ENCODE data around the gene PPP1R37.

PPP1R37 gene

DNA sequence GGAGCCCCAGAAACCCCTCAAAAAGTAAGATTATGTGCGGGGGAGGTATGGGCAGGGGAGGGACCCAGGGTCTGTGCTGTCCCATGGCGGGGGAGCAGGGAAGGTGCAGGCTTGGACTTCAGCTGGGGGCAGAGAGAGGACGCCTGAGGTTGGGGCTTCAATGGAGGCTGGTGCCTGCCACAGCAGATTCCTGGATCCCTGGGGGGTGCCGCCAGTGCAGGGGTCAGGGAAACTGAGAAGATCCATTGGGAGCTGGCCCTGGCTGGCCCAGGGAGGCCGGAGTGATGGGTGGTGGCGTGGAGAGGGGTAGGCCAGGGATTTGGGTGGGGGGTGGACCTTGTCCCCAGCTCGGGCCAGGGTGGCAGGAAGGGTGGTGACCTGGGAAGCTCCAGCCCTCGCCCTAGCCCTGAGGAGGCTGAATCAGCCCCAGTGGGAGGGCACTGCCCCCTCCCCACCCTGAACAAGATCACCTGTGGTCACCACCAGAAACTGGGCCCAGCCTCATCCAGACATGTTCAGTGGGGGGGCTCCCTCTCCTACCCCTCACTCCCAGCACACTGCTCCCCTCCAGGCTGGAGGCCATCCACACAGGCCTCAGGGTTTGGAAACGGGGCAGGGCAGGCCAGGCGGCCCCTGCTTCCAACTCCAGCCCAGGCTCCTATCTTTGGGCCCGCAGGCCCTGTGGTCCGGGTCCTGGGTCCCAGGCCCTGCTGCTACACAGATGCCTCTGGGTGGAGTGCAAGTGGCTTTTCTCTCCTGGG lies 66.4 kb downstream of the PPP1R37 start:
- Mint-ChIP-seq H3K27me3 (peaks cover 78% of the 10 kb centered on the region), H3K4me1 (ENCODE audit: low read depth) (peaks cover 12% of the 10 kb centered on the region), H3K27ac (no peak overlapping the region), H3K36me3 (ENCODE audit: low read depth) (no peaks in the 10 kb centered on the region), H3K9me3 (no peaks in the 10 kb centered on the region), H3K4me3 (no peak overlapping the region)
- intact Hi-C loops (cut with micrococcal nuclease) = no loop called here

- Mint-ChIP-seq H3K27ac (no peak overlapping the region), H3K36me3 (ENCODE audit: low read depth) (no peaks in the 10 kb centered on the region), H3K9me3 (no peaks in the 10 kb centered on the region), H3K4me3 (no peak overlapping the region), H3K27me3 (peaks cover 73% of the 10 kb centered on the region), H3K4me1 (ENCODE audit: low read depth) (peaks cover 16% of the 10 kb centered on the region)
- intact Hi-C loops (cut with micrococcal nuclease) = no loop called here
Measured at GRCh38 chr19:45159971-45160324, 67.0 kb downstream of the PPP1R37 start.

DNA sequence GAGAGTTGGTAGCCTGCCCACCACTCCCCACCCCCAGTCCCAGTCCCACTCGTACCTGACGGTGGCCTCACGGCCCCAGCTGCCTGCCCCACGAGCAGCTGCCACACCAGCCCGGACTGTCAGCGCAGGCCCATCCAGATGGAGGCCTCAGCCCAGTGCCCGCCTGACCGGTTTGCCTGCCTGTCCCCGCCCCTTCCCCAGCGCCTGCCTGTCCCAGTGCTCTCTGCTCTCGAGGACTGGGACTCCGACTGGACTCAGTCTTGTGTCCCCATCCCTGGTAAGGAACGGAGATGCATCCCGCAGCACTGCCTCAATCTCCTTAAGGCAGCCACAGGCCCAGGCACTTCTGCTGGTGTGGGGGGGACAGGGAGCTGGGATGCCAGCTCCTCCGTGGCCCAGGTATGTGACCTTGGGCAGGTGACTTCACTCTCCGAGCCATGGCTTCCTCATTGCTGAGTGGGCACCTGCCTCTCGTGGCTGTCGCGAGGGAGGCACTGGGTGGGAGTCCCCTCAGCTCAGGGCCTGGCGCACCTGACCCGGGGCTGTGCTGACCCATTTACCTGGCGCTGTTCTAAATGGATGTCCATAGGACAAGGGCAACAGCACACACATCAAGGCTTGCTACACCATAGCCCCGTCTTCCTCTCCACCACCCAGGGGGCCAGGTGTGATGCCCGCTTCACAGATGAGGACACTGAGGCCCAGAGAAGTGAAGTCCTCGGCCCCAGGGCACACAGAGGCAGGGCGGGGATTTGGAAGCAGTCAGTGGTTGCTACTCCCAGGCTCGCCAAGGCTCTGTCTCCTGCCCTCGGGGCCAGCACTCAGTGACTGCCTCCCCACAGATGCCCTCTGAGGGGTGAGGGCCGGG lies 68.1 kb downstream of the PPP1R37 start, which contains the start of gene NKPD1:
Gene NKPD1, minus strand, starts transcription at position 113 of the 868 bp plus-strand sequence. CDS start 832 bp downstream, outside the sequence.
- intact Hi-C loops (cut with micrococcal nuclease) = no loop called here
- no peak within 1 kb of the TSS for H3K27ac Mint-ChIP-seq
- H3K36me3 Mint-ChIP-seq (ENCODE audit: low read depth) = no peaks in the 10 kb centered on the region
- H3K4me1 Mint-ChIP-seq (ENCODE audit: low read depth) = peaks cover 16% of the 10 kb centered on the region
- H3K9me3 Mint-ChIP-seq = no peaks in the 10 kb centered on the region
- H3K27me3 Mint-ChIP-seq = peaks cover 65% of the 10 kb centered on the region
- H3K4me3 Mint-ChIP-seq = no peak within 1 kb of the TSS

DNA sequence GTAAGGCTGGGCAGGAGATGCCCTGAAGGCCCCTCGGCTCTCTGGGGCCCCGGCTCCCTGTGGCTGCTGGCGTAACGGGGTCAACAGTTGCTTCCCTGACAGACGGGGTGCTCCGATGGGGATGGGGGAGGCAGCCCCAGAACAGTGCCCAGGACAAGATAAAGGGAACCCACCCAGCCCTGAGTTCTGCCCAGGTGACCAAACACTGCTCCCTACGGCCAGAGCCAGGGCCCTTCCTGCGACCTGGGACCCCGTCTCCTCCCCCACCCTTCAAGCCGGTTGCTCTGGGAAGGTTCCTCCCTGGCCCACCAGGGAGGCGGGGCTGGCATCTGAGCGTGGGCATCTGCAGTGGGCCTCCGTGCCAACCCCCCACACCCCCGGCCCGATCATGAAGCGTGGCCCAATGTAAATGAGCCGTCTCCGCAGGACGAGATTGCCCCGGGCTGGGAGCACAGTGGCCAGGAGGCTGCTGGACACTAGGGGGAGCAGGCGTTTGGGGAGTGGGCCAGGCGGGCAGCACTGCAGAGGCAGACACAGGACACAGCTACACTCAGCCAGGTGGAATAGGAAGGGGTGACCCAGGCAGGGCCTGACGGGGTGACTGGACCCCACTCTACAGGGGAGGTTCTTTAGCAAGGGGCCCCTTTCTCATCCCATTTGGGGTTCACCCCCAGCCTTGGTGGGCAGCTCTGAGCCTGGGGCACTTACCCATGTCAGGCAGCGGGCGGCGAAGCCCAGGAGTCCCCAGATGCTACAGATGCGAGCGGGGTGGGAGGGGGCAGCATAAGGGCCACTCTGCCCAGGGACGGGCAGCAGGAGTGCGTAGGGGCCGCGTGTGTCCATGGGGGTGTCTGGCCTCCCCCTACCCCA lies 69.0 kb downstream of the PPP1R37 start:
- H3K36me3 Mint-ChIP-seq (ENCODE audit: low read depth) = no peaks in the 10 kb centered on the region
- peaks cover 58% of the 10 kb centered on the region for H3K27me3 Mint-ChIP-seq
- H3K4me1 Mint-ChIP-seq (ENCODE audit: low read depth) = peaks cover 16% of the 10 kb centered on the region
- no peaks in the 10 kb centered on the region for H3K9me3 Mint-ChIP-seq
- no peak overlapping the region for H3K27ac Mint-ChIP-seq
- no peak overlapping the region for H3K4me3 Mint-ChIP-seq
- intact Hi-C loops (cut with micrococcal nuclease) = no loop called here

DNA sequence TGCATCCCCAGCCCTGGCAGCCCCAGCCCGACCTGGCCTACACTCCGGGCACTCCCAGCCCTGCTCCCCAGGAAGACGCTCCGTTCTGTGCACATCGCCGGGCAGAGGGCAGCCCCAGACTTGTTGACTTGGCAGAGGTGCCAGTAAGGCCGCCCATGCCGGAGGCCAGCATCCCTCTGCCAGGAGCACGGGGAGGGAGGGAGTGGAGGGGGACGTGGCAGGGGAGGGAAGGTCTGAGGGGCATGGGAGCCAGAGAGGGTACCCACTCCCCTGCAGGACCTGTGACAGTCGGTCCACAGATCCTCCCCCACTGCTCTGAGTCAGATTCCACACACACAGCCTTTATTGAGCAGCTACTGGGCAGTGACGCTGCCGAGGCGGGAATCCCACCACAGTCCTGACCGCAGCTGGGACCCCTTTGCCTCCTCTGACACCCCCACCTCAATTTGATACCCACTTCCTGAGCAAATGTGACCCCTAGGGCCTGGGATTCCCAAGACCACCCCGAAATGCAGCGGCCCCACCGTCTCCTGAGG lies 69.7 kb downstream of the PPP1R37 start:
- Mint-ChIP-seq H3K4me3 (no peak overlapping the region), H3K27me3 (peaks cover 54% of the 10 kb centered on the region), H3K9me3 (no peaks in the 10 kb centered on the region), H3K27ac (no peak overlapping the region), H3K4me1 (ENCODE audit: low read depth) (peaks cover 16% of the 10 kb centered on the region), H3K36me3 (ENCODE audit: low read depth) (no peaks in the 10 kb centered on the region)
- intact Hi-C loops (cut with micrococcal nuclease) = no loop called here

DNA sequence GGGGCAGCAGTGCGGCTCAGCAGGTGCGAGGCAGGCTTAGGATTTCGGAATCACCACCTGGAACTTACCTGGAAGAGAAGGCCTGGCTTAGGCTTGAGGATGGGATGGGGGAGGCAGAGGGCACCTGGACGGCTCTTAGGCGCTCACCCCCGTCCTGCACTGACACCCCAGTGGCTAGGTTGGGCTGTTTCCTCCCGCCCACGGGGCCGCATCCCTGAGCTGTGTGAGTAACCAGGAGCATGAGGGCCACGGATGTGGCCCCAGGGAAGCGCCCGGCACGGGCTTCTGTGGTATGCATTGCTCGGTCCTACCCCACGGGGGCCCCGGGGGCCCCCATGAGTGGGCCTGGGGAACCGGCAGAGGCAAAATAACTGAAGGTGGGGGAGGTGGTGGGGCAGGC lies 70.2 kb downstream of the PPP1R37 start:
- Mint-ChIP-seq H3K4me1 (ENCODE audit: low read depth) (peaks cover 16% of the 10 kb centered on the region), H3K4me3 (no peak overlapping the region), H3K27me3 (peaks cover 51% of the 10 kb centered on the region), H3K9me3 (no peaks in the 10 kb centered on the region), H3K27ac (no peak overlapping the region), H3K36me3 (ENCODE audit: low read depth) (no peaks in the 10 kb centered on the region)
- intact Hi-C loops (cut with micrococcal nuclease) = no loop called here

DNA sequence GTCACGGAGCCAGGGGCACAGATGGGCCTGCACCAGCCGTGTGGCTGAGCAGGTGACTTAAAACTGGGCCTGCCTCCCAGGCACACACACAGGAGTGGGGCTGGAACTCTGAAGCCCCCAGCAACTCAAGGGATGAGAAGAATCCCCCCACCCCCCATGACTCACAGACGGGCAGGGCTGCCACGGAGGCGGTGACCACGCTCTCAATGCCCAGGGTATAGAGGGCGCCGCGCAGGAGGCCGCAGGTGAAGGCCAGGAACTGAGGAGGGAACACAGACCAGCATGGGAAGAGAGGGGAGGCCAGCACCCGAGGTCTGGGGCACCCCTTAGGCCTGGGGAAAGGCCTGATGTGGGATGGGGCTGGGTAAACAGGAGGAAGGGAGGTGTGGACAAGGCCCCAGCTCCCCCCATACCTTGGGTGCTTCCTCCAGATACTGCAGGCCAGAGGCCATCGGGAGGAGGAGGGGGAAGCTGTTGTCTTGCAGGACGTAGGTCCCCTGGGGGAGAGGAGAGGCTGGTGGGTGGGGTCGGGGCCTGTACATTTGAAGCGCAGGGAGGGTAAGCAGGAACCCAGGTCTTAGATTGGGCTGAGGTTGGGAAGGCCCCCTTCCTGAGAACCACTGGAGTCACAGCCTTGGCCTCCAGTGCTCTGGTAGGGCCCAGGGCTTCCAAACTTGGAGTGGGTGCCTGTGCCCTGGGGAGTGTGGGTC lies 70.9 kb downstream of the PPP1R37 start:
- intact Hi-C loops (cut with micrococcal nuclease) = no loop called here
- H3K27me3 Mint-ChIP-seq = peaks cover 43% of the 10 kb centered on the region
- H3K4me1 Mint-ChIP-seq (ENCODE audit: low read depth) = peaks cover 16% of the 10 kb centered on the region
- no peaks in the 10 kb centered on the region for H3K9me3 Mint-ChIP-seq
- no peak overlapping the region for H3K27ac Mint-ChIP-seq
- H3K36me3 Mint-ChIP-seq (ENCODE audit: low read depth) = peaks cover 4% of the 10 kb centered on the region
- H3K4me3 Mint-ChIP-seq = no peak overlapping the region

GRCh38 chr19:45164577-45165335 lies 71.8 kb downstream of the PPP1R37 start:
- peaks cover 16% of the 10 kb centered on the region for H3K4me1 Mint-ChIP-seq (ENCODE audit: low read depth)
- peaks cover 35% of the 10 kb centered on the region for H3K27me3 Mint-ChIP-seq
- no peaks in the 10 kb centered on the region for H3K9me3 Mint-ChIP-seq
- H3K4me3 Mint-ChIP-seq = no peak overlapping the region
- no peak overlapping the region for H3K27ac Mint-ChIP-seq
- H3K36me3 Mint-ChIP-seq (ENCODE audit: low read depth) = peaks cover 8% of the 10 kb centered on the region
- intact Hi-C loops (cut with micrococcal nuclease) = no loop called here

DNA sequence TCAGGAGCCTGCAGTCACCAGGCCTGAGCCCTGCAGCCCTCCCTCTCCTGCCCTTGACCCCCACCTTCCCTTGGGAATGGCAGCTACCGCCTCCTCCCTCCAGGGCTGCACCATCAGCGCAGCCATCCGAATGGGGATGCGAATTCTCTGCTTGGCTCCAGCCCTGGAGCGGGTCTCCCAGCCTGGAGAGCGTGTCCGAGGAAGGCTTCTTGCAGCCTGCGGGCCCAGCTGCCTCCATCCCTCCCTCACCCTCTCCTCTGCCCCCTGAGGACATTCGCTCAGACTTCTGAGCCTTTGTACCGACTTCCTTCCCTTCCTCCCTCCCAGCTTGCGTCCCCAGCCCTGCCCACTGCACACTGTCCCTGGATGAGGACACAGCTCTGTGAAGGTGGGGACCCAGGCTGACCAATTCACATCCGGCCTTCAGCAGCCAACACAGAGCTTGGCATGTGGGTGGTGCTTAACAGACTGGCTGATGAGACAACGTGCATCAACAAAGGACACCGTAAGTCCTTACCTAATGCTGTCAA lies 73.8 kb downstream of the PPP1R37 start:
- intact Hi-C loops (cut with micrococcal nuclease) = no loop called here
- H3K4me3 Mint-ChIP-seq = no peak overlapping the region
- peaks cover 8% of the 10 kb centered on the region for H3K36me3 Mint-ChIP-seq (ENCODE audit: low read depth)
- H3K27me3 Mint-ChIP-seq = peaks cover 18% of the 10 kb centered on the region
- H3K4me1 Mint-ChIP-seq (ENCODE audit: low read depth) = peaks cover 23% of the 10 kb centered on the region
- no peaks in the 10 kb centered on the region for H3K9me3 Mint-ChIP-seq
- H3K27ac Mint-ChIP-seq = no peak overlapping the region

- Mint-ChIP-seq H3K4me3 (no peak overlapping the region), H3K9me3 (no peaks in the 10 kb centered on the region), H3K4me1 (ENCODE audit: low read depth) (peaks cover 32% of the 10 kb centered on the region), H3K27me3 (peaks cover 7% of the 10 kb centered on the region), H3K36me3 (ENCODE audit: low read depth) (peaks cover 8% of the 10 kb centered on the region), H3K27ac (no peak overlapping the region)
- intact Hi-C loops (cut with micrococcal nuclease) = no loop called here
Measured at GRCh38 chr19:45168767-45169351, 75.9 kb downstream of the PPP1R37 start.

GRCh38 chr19:45169602-45170001 lies 76.6 kb downstream of the PPP1R37 start:
- Mint-ChIP-seq H3K4me1 (ENCODE audit: low read depth) (peaks cover 29% of the 10 kb centered on the region), H3K4me3 (no peak overlapping the region), H3K9me3 (no peaks in the 10 kb centered on the region), H3K27ac (no peak overlapping the region), H3K36me3 (ENCODE audit: low read depth) (peaks cover 8% of the 10 kb centered on the region), H3K27me3 (peaks cover 2% of the 10 kb centered on the region)
- intact Hi-C loops (cut with micrococcal nuclease) = loop anchor here (10.0 kb wide), 1 partner anchor 75 kb away; the partner anchor contains the start of gene EXOC3L2
